T47D (cell line): Measurements from ENCODE around the gene MAPKBP1.

ENCODE experiments used
- DNase-seq, 2 experiments: peaks; one replicate each; pipeline versions ENCODE4 v3.0.0 to v3.0.0-alpha.2; 2011 to 2012; ENCODE audit warnings: low read depth in 1 of 2, low spot score in 1 of 2
- JUND ChIP-seq: IDR thresholded peaks from 2 replicates; pipeline ENCODE4 v1.6.1; 2012; ENCODE audit warnings: low read depth
- in situ Hi-C: cut with HindIII; loops from 2 replicates; pipeline ENCODE4 v1.10.0; 2016; ENCODE audit warnings: low sequenced_read_pairs, low pct_unique_long_range_greater_than_20kb

MAPKBP1 gene

GRCh38 chr15:41866872-41867579 lies 92.7 kb downstream of the MAPKBP1 start:
- TF ChIP-seq JUND, result no peak
- in situ Hi-C loops, result no loop called here
- DNase-seq, result no peak

DNA sequence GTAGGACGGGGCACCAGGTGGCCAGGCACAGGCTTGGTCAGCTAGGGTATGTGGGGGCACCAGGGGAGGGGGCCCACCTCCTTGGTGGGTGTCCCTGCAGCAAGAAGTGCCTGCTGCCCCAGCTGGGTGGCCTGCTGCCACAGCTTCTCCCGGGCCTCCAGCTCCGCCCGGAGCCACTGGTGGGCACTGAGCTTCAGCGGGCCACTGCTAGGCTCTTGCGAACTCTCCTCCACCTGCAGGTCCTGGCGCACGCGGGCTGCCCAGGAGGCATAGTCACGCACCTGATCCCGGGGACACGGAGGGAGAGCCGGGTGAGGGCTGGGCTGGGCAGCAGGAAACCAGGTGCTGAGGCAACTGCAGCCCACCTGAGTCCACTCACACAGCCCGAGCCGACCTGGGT lies 94.0 kb downstream of the MAPKBP1 start:
- no peak for DNase-seq
- in situ Hi-C loops, result no loop called here
- TF ChIP-seq JUND, result no peak

GRCh38 chr15:41869770-41870688 lies 95.7 kb downstream of the MAPKBP1 start:
- in situ Hi-C loops, result no loop called here
- no peak for DNase-seq
- TF ChIP-seq JUND, result no peak

DNA sequence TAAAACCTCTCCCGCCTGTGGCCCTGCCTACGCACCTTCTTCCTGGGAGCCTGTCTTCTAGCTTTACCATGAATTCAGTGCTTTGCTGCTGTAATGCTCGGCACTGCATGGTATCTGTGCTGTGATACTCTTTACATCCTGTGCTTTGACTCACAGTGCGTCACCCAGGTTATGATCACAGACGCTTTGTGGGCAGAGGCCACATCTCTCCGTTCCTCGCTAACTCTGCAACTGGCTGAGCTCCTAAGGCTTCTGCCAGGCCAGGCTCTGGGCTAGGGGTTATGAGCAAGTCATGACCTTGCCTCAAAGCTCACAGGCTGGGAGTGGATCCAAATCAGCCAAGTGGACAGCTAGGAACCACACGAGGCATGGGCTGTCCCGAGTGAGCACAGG lies 96.4 kb downstream of the MAPKBP1 start:
- in situ Hi-C loops, result no loop called here
- TF ChIP-seq JUND, result no peak
- no peak for DNase-seq

GRCh38 chr15:41871175-41871905 lies 97.1 kb downstream of the MAPKBP1 start:
- TF ChIP-seq JUND, result no peak
- no peak for DNase-seq
- in situ Hi-C loops, result no loop called here

- DNase-seq, result no peak
- in situ Hi-C loops, result no loop called here
- no peak for TF ChIP-seq JUND
Measured at GRCh38 chr15:41872166-41872747, 98.0 kb downstream of the MAPKBP1 start.

DNA sequence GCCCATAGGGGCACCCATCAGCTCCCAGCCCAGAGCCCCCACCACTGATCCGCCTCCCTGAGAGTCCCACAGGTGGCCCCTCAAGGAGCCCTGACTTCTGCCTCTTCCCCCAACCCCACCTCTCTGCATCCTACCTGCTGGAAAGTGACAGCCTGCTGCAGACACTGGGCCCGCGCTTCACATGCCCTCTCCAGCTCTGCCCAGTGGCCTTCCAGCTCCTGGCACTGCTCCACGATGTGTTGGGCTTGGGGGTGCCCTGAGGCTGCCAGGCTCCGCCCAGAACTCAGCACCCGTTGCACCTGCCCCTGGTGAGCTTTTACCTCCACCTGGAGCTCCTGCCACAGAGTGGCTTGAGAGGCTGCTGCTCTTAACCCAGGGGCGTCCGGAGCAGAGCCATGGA lies 99.4 kb downstream of the MAPKBP1 start:
- TF ChIP-seq JUND, result no peak
- no peak for DNase-seq
- in situ Hi-C loops, result no loop called here

GRCh38 chr15:41874736-41875135 lies 100.5 kb downstream of the MAPKBP1 start:
- TF ChIP-seq JUND, result no peak
- in situ Hi-C loops, result no loop called here
- DNase-seq, result no peak

- DNase-seq, result no peak
- in situ Hi-C loops, result no loop called here
- no peak for TF ChIP-seq JUND
Measured at GRCh38 chr15:41876007-41876406, 101.7 kb downstream of the MAPKBP1 start.

- TF ChIP-seq JUND, result no peak
- DNase-seq, result peak in 1 of 2 experiments; percentile 30
- in situ Hi-C loops, result no loop called here
Measured at GRCh38 chr15:41876689-41877088, 102.4 kb downstream of the MAPKBP1 start.
